ENCODE measurements around the gene RCC1.
"Not testable (repeated sequence)": the region's sequence is repeated elsewhere in the genome, so short reads cannot be mapped to it uniquely, and the experiment has no call there.

Gene RCC1

DNA sequence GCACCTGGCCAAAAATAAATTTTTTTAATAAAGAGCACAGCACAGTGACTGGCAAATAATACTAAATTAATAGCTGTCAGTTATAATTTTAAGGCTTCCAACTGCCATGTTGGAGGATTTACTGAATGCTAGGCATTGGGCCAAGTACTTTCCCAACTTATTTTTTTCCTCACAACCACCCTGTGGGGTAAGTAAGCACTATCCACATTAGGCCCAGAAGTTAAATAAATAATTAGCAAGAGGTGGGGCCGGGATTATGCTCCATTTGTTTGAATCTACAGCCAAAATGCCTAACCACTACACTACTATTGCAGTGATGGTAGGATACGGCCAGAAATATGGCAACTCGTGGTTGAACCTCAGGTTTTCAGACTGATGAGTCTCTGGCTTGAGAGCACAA lies 42.5 kb downstream of the RCC1 start:
- no peak for DNase-seq (ENCODE audit: low read depth in 2 of 2)

GRCh38 chr1:28551381-28551780 lies 45.5 kb downstream of the RCC1 start:
- DNase-seq (ENCODE audit: low read depth in 2 of 2), result no peak

GRCh38 chr1:28552758-28553663 lies 47.2 kb downstream of the RCC1 start, which contains the start of gene TRNAU1AP:
Gene TRNAU1AP (plus strand): TSS chr1:28553085. CDS start chr1:28553111, 26 bp downstream.
- DNase-seq (ENCODE audit: low read depth in 2 of 2), result peak; percentile 96 to 97

- no peak for DNase-seq (ENCODE audit: low read depth in 2 of 2)
Measured at GRCh38 chr1:28560886-28561285, 55.0 kb downstream of the RCC1 start.

- DNase-seq (ENCODE audit: low read depth in 2 of 2), result no peak
Measured at GRCh38 chr1:28564310-28564709, 58.5 kb downstream of the RCC1 start.

DNA sequence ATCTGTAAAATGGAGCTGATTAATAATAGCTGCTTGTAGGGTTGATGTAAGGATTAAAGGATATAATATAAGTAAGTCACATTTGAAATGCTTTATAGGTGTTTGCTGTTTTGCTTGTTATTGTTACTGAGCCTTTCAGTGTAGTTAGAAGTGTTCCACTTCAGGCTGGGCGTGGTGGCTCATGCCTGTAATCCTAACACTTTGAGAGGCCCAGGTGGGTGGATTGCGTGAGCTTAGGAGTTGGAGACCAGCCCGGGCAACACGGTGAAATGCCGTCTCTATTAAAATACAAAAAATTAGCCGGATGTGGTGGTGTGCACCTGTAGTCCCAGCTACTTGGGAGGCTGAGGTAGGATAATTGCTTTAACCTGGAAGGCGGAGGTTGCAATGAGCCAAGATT lies 59.2 kb downstream of the RCC1 start:
- DNase-seq (ENCODE audit: low read depth in 2 of 2), result no peak

GRCh38 chr1:28565726-28566125 lies 59.9 kb downstream of the RCC1 start:
- DNase-seq (ENCODE audit: low read depth in 2 of 2), result no peak

GRCh38 chr1:28566931-28567330 lies 61.1 kb downstream of the RCC1 start:
- no peak for DNase-seq (ENCODE audit: low read depth in 2 of 2)

- DNase-seq (ENCODE audit: low read depth in 2 of 2), result no peak
Measured at GRCh38 chr1:28571911-28572310, 66.1 kb downstream of the RCC1 start.

- not testable (repeated sequence) for DNase-seq (ENCODE audit: low read depth in 2 of 2)
Measured at GRCh38 chr1:28572891-28573290, 67.0 kb downstream of the RCC1 start.

DNA sequence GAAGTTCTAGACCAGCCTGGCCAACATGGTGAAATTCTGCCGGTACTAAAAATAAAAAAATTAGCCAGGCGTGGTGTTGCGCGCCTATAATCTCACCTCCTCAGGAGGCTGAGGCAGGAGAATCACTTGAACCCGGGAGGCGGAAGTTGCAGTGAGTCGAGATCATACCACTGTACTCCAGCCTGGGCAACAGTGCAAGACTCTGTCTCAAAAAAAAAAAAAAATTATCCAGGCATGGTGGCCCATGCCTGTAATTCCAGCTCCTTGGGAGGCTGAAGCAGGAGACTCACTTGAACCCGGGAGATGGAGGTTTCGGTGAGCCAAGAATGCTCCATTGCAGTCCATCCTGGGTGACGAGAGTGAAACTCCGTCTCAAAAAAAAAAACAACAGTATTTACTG lies 67.7 kb downstream of the RCC1 start:
- DNase-seq (ENCODE audit: low read depth in 2 of 2), result no peak

- DNase-seq (ENCODE audit: low read depth in 2 of 2), result no peak
Measured at GRCh38 chr1:28577052-28577678, 71.3 kb downstream of the RCC1 start.

DNA sequence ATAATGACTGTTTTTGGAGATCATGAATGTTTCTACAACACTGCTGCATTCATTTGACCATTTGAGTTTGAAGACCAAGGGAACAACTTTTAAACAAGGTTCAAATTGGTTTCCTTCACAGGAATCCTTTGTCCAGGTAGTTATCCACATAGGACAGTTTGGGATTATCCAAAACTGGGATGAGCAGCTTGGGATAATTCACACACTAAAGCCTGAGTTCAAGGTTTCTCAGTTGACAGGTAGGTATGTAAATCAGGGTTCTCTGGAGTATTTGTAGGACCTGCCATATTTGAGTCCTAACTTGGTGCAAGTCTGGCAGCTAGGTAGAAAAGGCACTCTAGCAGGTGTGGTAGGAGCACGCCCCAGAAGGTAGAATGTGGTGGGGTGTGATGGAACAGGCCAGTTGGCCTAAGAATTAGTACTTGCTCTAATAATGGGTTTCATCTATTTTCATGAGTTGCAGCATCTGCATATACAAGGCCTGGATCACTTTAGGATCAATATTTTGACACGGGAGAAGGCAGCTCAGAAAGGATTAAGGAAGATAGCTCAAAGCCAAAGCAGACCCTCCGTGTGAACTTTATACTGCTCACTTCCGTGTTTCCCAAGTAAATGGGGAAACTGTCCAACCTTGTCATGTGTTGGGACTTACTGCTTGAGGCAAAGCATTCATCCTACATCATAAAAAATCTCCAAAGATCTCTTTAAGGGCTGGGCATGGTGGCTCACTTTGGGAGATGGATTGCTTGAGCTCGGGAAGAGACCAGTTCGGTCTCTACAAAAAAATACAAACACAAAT lies 72.1 kb downstream of the RCC1 start:
- no peak for DNase-seq (ENCODE audit: low read depth in 2 of 2)

- no peak for DNase-seq (ENCODE audit: low read depth in 2 of 2)
Measured at GRCh38 chr1:28578696-28579218, 72.9 kb downstream of the RCC1 start.

DNA sequence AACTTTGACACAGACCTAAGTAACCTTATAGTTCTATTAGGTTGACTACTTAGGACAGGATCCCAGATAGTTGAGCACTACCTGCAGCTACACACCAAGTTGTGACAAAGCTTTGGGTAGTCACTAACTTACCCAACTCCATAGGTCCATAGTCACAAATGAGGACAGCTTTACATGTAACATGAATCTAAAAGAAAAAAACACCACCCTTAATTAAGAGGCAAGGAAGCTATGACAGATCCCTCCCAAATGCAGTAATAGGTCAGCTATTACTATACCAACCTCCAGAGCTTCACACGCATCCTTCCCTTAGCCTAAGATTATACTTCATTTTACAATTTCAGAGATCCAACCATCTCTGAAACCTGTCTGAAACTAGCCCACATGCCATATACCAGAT lies 73.6 kb downstream of the RCC1 start:
- DNase-seq (ENCODE audit: low read depth in 2 of 2), result no peak

- DNase-seq (ENCODE audit: low read depth in 2 of 2), result peak in 1 of 2 donors; percentile 29
Measured at GRCh38 chr1:28580722-28581530, 75.1 kb downstream of the RCC1 start.

- peak; percentile 88 to 90 for DNase-seq (ENCODE audit: low read depth in 2 of 2)
Measured at GRCh38 chr1:28581531-28582247, 75.8 kb downstream of the RCC1 start.

DNA sequence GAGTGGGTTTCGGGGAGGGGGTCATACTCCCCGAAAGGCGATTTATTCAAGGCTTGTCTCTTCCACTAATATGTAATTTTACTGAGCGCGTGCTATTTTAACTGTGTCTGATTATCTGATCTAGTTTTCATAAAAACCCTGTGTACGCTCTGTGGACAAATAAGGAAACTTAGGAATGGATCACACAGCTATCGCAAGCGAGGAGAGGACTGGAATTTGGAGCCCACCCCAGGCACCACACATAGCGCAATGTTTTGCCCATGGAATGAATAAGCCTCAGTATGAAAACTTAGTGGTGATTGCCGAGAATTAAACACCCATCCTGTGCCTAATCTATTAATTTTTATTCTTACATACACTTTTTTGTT lies 76.4 kb downstream of the RCC1 start:
- DNase-seq (ENCODE audit: low read depth in 2 of 2), result no peak

GRCh38 chr1:28586585-28587391 lies 80.9 kb downstream of the RCC1 start:
- DNase-seq (ENCODE audit: low read depth in 2 of 2), result not testable (repeated sequence)
